Gastrocnemius medialis (tissue), 4 donors: Measurements from ENCODE around the gene VARS1.

Experiments used
- CTCF ChIP-seq, 5 experiments: fragments of 450-650 bp in 3 of 5; fragments of 200-600 bp in 2 of 5; sonication (generic) in 2 of 5; IDR thresholded peaks in 4 of 5; conservative IDR thresholded peaks in 1 of 5; 1 replicate in 4 of 5; 2 replicates in 1 of 5; pipeline ENCODE4 v1.5.1; 2016 to 2019; ENCODE audit warnings: antibody characterized with exemption in 5 of 5, mild to moderate bottlenecking in 3 of 5, moderate library complexity in 3 of 5
- POLR2A ChIP-seq, 2 donors: fragments of 450-650 bp; IDR thresholded peaks; one replicate each; pipeline ENCODE4 v1.6.1; 2017; ENCODE audit warnings: antibody characterized with exemption in 2 of 2, mild to moderate bottlenecking in 2 of 2, moderate library complexity in 2 of 2

- TF ChIP-seq CTCF (IDR thresholded peaks at IDR 0.05 in 4 of 5, conservative IDR thresholded peaks at IDR 0.05 in 1 of 5): no peak
- TF ChIP-seq POLR2A (IDR thresholded peaks at IDR 0.05): no peak
Observed at GRCh38 chr6:31782126-31782855, 13.3 kb downstream of the VARS1 start.
